ENCODE measurements around the gene FOXN3. TPM values are rescaled to one million over a fixed set of nuclear protein-coding genes. Genes with fewer than 3 reads are reported as not detected.
A peak's percentile ranks its signal among the peaks of the same experiment; 100 is the strongest.

Gene FOXN3
- total RNA-seq, 2 experiments from 2014 or later = 70.3 to 72.7 TPM

GRCh38 chr14:89406361-89406760, 10.7 kb downstream of the FOXN3 start:
- ChIA-PET CTCF (no interaction called here), POLR2A (no interaction called here)
- no peak for ATAC-seq
- peaks cover 42% of the 10 kb centered on the region for H3K4me1 Mint-ChIP-seq (ENCODE audit: low read depth)
- no peak for DNase-seq
- H3K4me3 Mint-ChIP-seq = no peak overlapping the region
- H3K36me3 Mint-ChIP-seq (ENCODE audit: low read depth) = peaks cover 57% of the 10 kb centered on the region
- H3K27me3 Mint-ChIP-seq (ENCODE audit: low read depth) = no peaks in the 10 kb centered on the region
- no peak overlapping the region for H3K27ac Mint-ChIP-seq
- no peaks in the 10 kb centered on the region for H3K9me3 Mint-ChIP-seq (ENCODE audit: insufficient read depth)

DNA sequence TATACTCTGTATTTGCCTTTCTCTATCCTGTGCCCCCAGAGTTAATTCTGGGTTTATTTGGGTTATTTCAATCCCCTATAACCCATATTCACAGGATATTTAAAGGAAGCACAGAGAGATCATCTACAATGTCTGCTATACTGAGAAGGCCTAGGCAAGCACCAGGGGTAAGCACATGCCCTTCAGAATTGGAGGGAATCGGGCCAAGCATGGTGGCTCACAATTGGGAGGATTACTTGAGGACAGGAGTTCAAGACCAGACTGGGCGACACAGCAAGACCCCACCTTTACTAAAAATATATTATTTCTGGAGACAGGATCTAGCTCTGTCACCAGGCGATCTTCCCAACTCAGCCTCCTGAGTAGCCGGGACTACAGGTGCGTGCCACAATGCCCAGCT, 11.3 kb downstream of the FOXN3 start:
- CTCF ChIA-PET = interaction anchor here (0.7 kb wide), 1 partner anchor 11 kb away, joined by 3 read pairs; no protein-coding TSS in a partner anchor
- Mint-ChIP-seq H3K27ac (no peak overlapping the region), H3K4me1 (ENCODE audit: low read depth) (peaks cover 39% of the 10 kb centered on the region), H3K36me3 (ENCODE audit: low read depth) (peaks cover 51% of the 10 kb centered on the region), H3K27me3 (ENCODE audit: low read depth) (no peaks in the 10 kb centered on the region), H3K9me3 (ENCODE audit: insufficient read depth) (no peaks in the 10 kb centered on the region), H3K4me3 (no peak overlapping the region)
- POLR2A ChIA-PET = no interaction called here
- no peak for DNase-seq
- ATAC-seq = no peak

- Mint-ChIP-seq H3K4me3 (no peak overlapping the region), H3K36me3 (ENCODE audit: low read depth) (peaks cover 33% of the 10 kb centered on the region), H3K4me1 (ENCODE audit: low read depth) (peaks cover 13% of the 10 kb centered on the region), H3K9me3 (ENCODE audit: insufficient read depth) (no peaks in the 10 kb centered on the region), H3K27me3 (ENCODE audit: low read depth) (no peaks in the 10 kb centered on the region), H3K27ac (no peak overlapping the region)
- CTCF ChIA-PET = no interaction called here
- POLR2A ChIA-PET = no interaction called here
- DNase-seq = no peak
- ATAC-seq = no peak
Measured at GRCh38 chr14:89402363-89402762, 14.7 kb downstream of the FOXN3 start.

DNA sequence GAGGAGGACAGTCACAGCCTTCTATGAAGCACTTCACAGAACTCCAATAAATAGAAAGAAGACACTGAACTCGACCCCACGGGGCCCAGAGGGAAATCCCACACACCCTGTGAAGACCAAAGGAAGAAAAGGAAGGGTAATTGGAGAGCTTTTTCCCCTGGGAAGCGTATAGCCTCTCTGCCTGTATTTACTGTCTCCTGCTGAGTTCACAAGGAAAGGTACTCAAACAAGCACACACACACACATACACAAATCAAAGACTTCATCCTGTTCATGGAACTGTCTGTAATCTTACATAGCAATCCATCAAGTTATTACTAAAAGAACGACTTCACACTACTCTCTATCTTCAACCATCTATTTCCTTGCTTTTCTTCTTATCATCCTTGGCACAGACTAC, 15.3 kb downstream of the FOXN3 start:
- DNase-seq (no peak), ATAC-seq (no peak)
- POLR2A ChIA-PET = no interaction called here
- Mint-ChIP-seq H3K27me3 (ENCODE audit: low read depth) (no peaks in the 10 kb centered on the region), H3K27ac (no peak overlapping the region), H3K4me1 (ENCODE audit: low read depth) (peaks cover 7% of the 10 kb centered on the region), H3K36me3 (ENCODE audit: low read depth) (peaks cover 34% of the 10 kb centered on the region), H3K4me3 (no peak overlapping the region), H3K9me3 (ENCODE audit: insufficient read depth) (no peaks in the 10 kb centered on the region)
- CTCF ChIA-PET = no interaction called here

DNA sequence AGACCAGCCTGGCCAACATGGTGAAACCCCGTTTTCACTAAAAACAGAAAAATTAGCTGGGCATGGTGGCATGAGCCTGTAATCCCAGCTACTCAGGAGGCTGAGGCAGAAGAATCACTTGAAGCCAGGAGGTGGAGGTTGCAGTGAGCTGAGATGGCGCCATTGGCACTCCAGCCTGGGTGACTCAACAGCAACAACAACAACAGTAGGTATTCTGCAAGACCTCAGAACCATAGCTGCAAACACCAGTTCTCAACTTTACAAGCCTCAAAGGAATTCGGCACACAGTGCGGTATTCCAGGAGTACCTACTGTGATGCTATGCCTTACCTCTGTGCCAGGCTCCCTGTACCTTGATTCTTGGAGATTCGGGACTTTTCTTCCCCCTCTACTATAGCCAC, 15.8 kb downstream of the FOXN3 start:
- Mint-ChIP-seq H3K4me3 (no peak overlapping the region), H3K27ac (no peak overlapping the region), H3K27me3 (ENCODE audit: low read depth) (no peaks in the 10 kb centered on the region), H3K36me3 (ENCODE audit: low read depth) (peaks cover 35% of the 10 kb centered on the region), H3K4me1 (ENCODE audit: low read depth) (peaks cover 6% of the 10 kb centered on the region), H3K9me3 (ENCODE audit: insufficient read depth) (no peaks in the 10 kb centered on the region)
- CTCF ChIA-PET = no interaction called here
- POLR2A ChIA-PET = no interaction called here
- DNase-seq = no peak
- no peak for ATAC-seq

DNA sequence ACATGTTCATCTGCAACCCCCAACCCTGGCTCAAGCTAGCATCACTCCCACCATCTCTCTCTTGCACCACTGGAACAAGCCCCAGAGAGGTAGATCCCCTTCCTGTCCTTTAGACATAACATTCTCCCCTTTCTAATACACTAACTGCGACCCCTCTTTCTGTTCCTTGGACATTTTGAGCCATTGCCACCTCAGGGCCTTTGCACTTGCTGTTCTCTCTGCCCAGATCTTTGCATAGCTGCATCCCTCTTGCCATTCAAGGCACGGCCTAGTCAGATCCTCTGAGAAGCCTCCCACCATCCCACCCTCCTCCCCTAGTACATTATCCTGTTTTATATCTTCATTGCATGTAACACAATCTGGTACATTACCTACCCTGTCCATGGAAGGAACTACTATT, 16.5 kb downstream of the FOXN3 start:
- Mint-ChIP-seq H3K4me1 (ENCODE audit: low read depth) (peaks cover 6% of the 10 kb centered on the region), H3K27ac (no peak overlapping the region), H3K9me3 (ENCODE audit: insufficient read depth) (no peaks in the 10 kb centered on the region), H3K4me3 (no peak overlapping the region), H3K27me3 (ENCODE audit: low read depth) (no peaks in the 10 kb centered on the region), H3K36me3 (ENCODE audit: low read depth) (peaks cover 34% of the 10 kb centered on the region)
- ChIA-PET POLR2A (no interaction called here), CTCF (no interaction called here)
- ATAC-seq (no peak), DNase-seq (no peak)

- peaks cover 30% of the 10 kb centered on the region for H3K36me3 Mint-ChIP-seq (ENCODE audit: low read depth)
- no peaks in the 10 kb centered on the region for H3K27me3 Mint-ChIP-seq (ENCODE audit: low read depth)
- H3K9me3 Mint-ChIP-seq (ENCODE audit: insufficient read depth) = no peaks in the 10 kb centered on the region
- ATAC-seq (peak; percentile 57), DNase-seq (no peak)
- POLR2A ChIA-PET = no interaction called here
- H3K4me3 Mint-ChIP-seq = no peak overlapping the region
- H3K4me1 Mint-ChIP-seq (ENCODE audit: low read depth) = peaks cover 6% of the 10 kb centered on the region
- H3K27ac Mint-ChIP-seq = no peak overlapping the region
- CTCF ChIA-PET = no interaction called here
Measured at GRCh38 chr14:89399594-89400068, 17.4 kb downstream of the FOXN3 start.

- no peak overlapping the region for H3K27ac Mint-ChIP-seq
- H3K9me3 Mint-ChIP-seq (ENCODE audit: insufficient read depth) = no peaks in the 10 kb centered on the region
- ChIA-PET POLR2A (no interaction called here), CTCF (no interaction called here)
- no peak overlapping the region for H3K4me3 Mint-ChIP-seq
- H3K36me3 Mint-ChIP-seq (ENCODE audit: low read depth) = peaks cover 27% of the 10 kb centered on the region
- peaks cover 6% of the 10 kb centered on the region for H3K4me1 Mint-ChIP-seq (ENCODE audit: low read depth)
- DNase-seq = no peak
- H3K27me3 Mint-ChIP-seq (ENCODE audit: low read depth) = no peaks in the 10 kb centered on the region
- ATAC-seq = no peak
Measured at GRCh38 chr14:89399157-89399556, 17.9 kb downstream of the FOXN3 start.

GRCh38 chr14:89397569-89398230, 19.3 kb downstream of the FOXN3 start:
- ChIA-PET CTCF (no interaction called here), POLR2A (no interaction called here)
- no peak overlapping the region for H3K4me3 Mint-ChIP-seq
- H3K36me3 Mint-ChIP-seq (ENCODE audit: low read depth) = peaks cover 22% of the 10 kb centered on the region
- ATAC-seq (no peak), DNase-seq (no peak)
- H3K27me3 Mint-ChIP-seq (ENCODE audit: low read depth) = no peaks in the 10 kb centered on the region
- peaks cover 15% of the 10 kb centered on the region for H3K4me1 Mint-ChIP-seq (ENCODE audit: low read depth)
- no peaks in the 10 kb centered on the region for H3K9me3 Mint-ChIP-seq (ENCODE audit: insufficient read depth)
- H3K27ac Mint-ChIP-seq = no peak overlapping the region

DNA sequence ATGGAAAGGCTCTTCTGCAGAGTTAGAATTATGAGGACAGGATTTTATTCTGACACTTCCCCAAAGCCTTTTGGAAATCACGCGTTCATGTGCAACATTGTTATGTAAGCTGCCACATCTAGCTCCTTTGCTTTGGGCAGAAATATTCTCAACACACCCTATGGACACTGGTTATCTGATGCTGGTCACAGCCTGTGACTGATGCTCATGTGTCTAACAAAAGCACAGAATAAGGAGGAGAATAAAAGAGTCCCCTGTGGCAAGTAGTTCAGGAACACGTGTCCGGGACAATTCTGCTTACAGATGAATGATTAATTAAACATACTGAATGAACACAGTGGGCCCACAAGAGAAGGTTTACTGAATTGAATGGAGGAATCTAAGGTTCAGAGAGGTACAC, 22.1 kb downstream of the FOXN3 start:
- Mint-ChIP-seq H3K4me3 (no peak overlapping the region), H3K36me3 (ENCODE audit: low read depth) (peaks cover 17% of the 10 kb centered on the region), H3K27ac (no peak overlapping the region), H3K9me3 (ENCODE audit: insufficient read depth) (no peaks in the 10 kb centered on the region), H3K27me3 (ENCODE audit: low read depth) (no peaks in the 10 kb centered on the region), H3K4me1 (ENCODE audit: low read depth) (peaks cover 9% of the 10 kb centered on the region)
- ChIA-PET POLR2A (interaction anchor here (1.1 kb wide), 1 partner anchor 136 kb away, joined by 3 read pairs; no protein-coding TSS in a partner anchor), CTCF (interaction anchor here (0.8 to 0.9 kb wide), 2 partner anchors 11 to 520 kb away, joined by 3 read pairs; no protein-coding TSS in a partner anchor)
- DNase-seq (no peak), ATAC-seq (no peak)

DNA sequence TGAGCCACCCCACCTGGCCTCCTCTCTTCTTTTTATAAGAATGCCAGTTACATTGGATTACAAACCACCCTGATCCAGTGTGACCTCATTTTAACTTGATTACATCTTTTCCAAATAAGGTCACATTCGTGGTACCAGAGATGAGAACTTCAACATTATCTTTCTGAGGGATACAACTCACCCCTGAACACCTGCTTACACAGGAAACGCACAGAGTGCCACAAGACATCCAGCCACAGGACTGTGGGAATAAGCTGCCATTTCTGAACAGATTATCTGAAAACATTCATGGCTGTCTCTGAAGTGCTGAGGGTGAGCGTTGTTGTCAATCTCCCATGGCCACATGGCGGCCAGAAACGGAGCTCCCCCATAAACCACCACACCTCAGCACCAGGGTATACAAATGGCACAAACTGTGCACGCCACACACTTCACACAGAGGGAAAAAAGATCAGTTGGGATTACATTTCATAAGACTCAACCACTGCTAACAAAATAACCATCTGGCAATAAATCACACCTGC, 23.7 kb downstream of the FOXN3 start:
- CTCF ChIA-PET = interaction anchor here (0.9 kb wide), 1 partner anchor 15 kb away, joined by 3 read pairs; no protein-coding TSS in a partner anchor
- Mint-ChIP-seq H3K9me3 (ENCODE audit: insufficient read depth) (no peaks in the 10 kb centered on the region), H3K27ac (no peak overlapping the region), H3K4me1 (ENCODE audit: low read depth) (peaks cover 9% of the 10 kb centered on the region), H3K4me3 (no peak overlapping the region), H3K27me3 (ENCODE audit: low read depth) (no peaks in the 10 kb centered on the region), H3K36me3 (ENCODE audit: low read depth) (peaks cover 16% of the 10 kb centered on the region)
- POLR2A ChIA-PET = no interaction called here
- no peak for ATAC-seq
- DNase-seq = no peak

- Mint-ChIP-seq H3K4me1 (ENCODE audit: low read depth) (peaks cover 9% of the 10 kb centered on the region), H3K27me3 (ENCODE audit: low read depth) (no peaks in the 10 kb centered on the region), H3K27ac (no peak overlapping the region), H3K36me3 (ENCODE audit: low read depth) (peaks cover 12% of the 10 kb centered on the region), H3K9me3 (ENCODE audit: insufficient read depth) (no peaks in the 10 kb centered on the region), H3K4me3 (no peak overlapping the region)
- ChIA-PET CTCF (no interaction called here), POLR2A (no interaction called here)
- no peak for DNase-seq
- no peak for ATAC-seq
Measured at GRCh38 chr14:89392181-89392580, 24.9 kb downstream of the FOXN3 start.

DNA sequence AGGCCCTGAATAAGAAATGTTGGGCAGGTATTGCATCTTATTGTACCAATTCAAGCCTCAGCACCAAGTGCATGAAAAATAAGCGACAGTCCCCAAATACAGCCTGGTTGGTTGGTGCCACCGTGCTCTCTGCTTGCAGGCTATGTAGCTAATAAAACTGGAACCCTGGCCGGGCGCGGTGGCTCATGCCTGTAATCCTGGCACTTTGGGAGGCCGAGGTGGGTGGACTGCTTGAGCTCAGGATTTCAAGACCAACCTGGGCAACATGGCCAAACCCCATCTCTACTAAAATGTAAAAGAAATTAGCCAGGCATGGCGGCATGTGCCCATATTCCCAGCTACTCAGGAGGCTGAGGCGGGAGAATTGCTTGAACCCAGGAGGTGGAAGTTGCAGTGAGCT, 25.5 kb downstream of the FOXN3 start:
- ChIA-PET POLR2A (no interaction called here), CTCF (no interaction called here)
- Mint-ChIP-seq H3K27ac (no peak overlapping the region), H3K4me3 (no peak overlapping the region), H3K36me3 (ENCODE audit: low read depth) (peaks cover 8% of the 10 kb centered on the region), H3K9me3 (ENCODE audit: insufficient read depth) (no peaks in the 10 kb centered on the region), H3K27me3 (ENCODE audit: low read depth) (no peaks in the 10 kb centered on the region), H3K4me1 (ENCODE audit: low read depth) (peaks cover 9% of the 10 kb centered on the region)
- DNase-seq = no peak
- no peak for ATAC-seq
